Neural cell (in vitro differentiated cells): ENCODE data around the gene GCNT2.

ENCODE experiments used
- POLR2AphosphoS5 ChIP-seq: IDR thresholded peaks from 2 replicates; pipeline ENCODE4 v1.6.1; 2012
- RAD21 ChIP-seq: fragments of 450-650 bp; conservative IDR thresholded peaks from 2 replicates; pipeline ENCODE4 v1.6.1; 2014; ENCODE audit warnings: antibody characterized with exemption, mild to moderate bottlenecking, moderate library complexity
- SMC3 ChIP-seq: fragments of 450-650 bp; conservative IDR thresholded peaks from 2 replicates; pipeline ENCODE4 v1.6.1; 2014; ENCODE audit warnings: antibody characterized with exemption, mild to moderate bottlenecking, moderate library complexity; ENCODE audit not compliant: poor library complexity
- TAF1 ChIP-seq: IDR thresholded peaks from 2 replicates; pipeline ENCODE4 v1.6.1; 2012; ENCODE audit warnings: low read depth
- TF ChIP-seq, protein P1 (sequence below): fragments of 450-650 bp; IDR thresholded peaks from 2 replicates; pipeline ENCODE4 v1.5.1; 2014; ENCODE audit warnings: antibody characterized with exemption, mild to moderate bottlenecking, moderate library complexity; ENCODE audit not compliant: poor library complexity, severe bottlenecking

GRCh38 chr6:10486215-10486614 is 34.9 kb upstream of the GCNT2 start:
- TF ChIP-seq, protein P1, sequence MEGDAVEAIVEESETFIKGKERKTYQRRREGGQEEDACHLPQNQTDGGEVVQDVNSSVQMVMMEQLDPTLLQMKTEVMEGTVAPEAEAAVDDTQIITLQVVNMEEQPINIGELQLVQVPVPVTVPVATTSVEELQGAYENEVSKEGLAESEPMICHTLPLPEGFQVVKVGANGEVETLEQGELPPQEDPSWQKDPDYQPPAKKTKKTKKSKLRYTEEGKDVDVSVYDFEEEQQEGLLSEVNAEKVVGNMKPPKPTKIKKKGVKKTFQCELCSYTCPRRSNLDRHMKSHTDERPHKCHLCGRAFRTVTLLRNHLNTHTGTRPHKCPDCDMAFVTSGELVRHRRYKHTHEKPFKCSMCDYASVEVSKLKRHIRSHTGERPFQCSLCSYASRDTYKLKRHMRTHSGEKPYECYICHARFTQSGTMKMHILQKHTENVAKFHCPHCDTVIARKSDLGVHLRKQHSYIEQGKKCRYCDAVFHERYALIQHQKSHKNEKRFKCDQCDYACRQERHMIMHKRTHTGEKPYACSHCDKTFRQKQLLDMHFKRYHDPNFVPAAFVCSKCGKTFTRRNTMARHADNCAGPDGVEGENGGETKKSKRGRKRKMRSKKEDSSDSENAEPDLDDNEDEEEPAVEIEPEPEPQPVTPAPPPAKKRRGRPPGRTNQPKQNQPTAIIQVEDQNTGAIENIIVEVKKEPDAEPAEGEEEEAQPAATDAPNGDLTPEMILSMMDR: no peak
- TF ChIP-seq SMC3: no peak
- no peak for TF ChIP-seq RAD21
- TF ChIP-seq POLR2AphosphoS5: no peak
- no peak for TF ChIP-seq TAF1
